Neural progenitor cell (in vitro differentiated cells): ENCODE measurements around the gene EML5. TPM values are rescaled to one million over a fixed set of nuclear protein-coding genes. Genes with fewer than 3 reads are reported as not detected.

Source experiments
- DNase-seq: peaks from one replicate; pipeline ENCODE4 v3.0.0-alpha.2; 2016; ENCODE audit warnings: low spot score
- H2AFZ ChIP-seq: fragments of 200-600 bp; sonication (generic); replicated peaks from 2 replicates; pipeline ENCODE4 v1.6.1; 2016; ENCODE audit warnings: antibody characterized with exemption
- H3F3A ChIP-seq: fragments of 200-600 bp; sonication (generic); 2 replicates; pipeline ENCODE4 v1.6.1; 2016; ENCODE audit warnings: antibody characterized with exemption, low read depth
- H3K27ac ChIP-seq: fragments of 200-600 bp; sonication (generic); 2 replicates; pipeline ENCODE4 v1.5.1; 2016; ENCODE audit warnings: mild to moderate bottlenecking
- H3K27me3 ChIP-seq: fragments of 200-600 bp; sonication (generic); 2 replicates; pipeline ENCODE4 v1.6.1; 2016; ENCODE audit warnings: mild to moderate bottlenecking, moderate library complexity
- H3K36me3 ChIP-seq: fragments of 200-600 bp; sonication (generic); 2 replicates; pipeline ENCODE4 v1.5.1; 2016
- H3K4me1 ChIP-seq: fragments of 200-600 bp; sonication (generic); 2 replicates; pipeline ENCODE4 v1.6.1; 2016; ENCODE audit warnings: mixed run types
- H3K4me2 ChIP-seq: fragments of 200-600 bp; sonication (generic); 2 replicates; pipeline ENCODE4 v1.6.1; 2016
- H3K4me3 ChIP-seq: fragments of 200-600 bp; sonication (generic); 2 replicates; pipeline ENCODE4 v1.5.1; 2016
- H3K79me2 ChIP-seq: fragments of 200-600 bp; sonication (generic); 2 replicates; pipeline ENCODE4 v1.6.1; 2016; ENCODE audit warnings: low read depth
- H3K9ac ChIP-seq: fragments of 200-600 bp; sonication (generic); 2 replicates; pipeline ENCODE4 v1.6.1; 2016
- H3K9me3 ChIP-seq: fragments of 200-600 bp; sonication (generic); 2 replicates; pipeline ENCODE4 v1.5.1; 2016; ENCODE audit warnings: low read depth
- H4K20me1 ChIP-seq: fragments of 200-600 bp; sonication (generic); 2 replicates; pipeline ENCODE4 v1.6.1; 2016; ENCODE audit warnings: low read depth
- H3K27ac Mint-ChIP-seq: 3 replicates; pipeline ENCODE4 v1.8.0; 2021; ENCODE audit warnings: mixed read lengths
- H3K27me3 Mint-ChIP-seq: 2 replicates; pipeline ENCODE4 v1.8.0; 2022; ENCODE audit warnings: low read depth, mild to moderate bottlenecking, inconsistent platforms, moderate library complexity, mixed read lengths; ENCODE audit not compliant: insufficient read depth
- H3K36me3 Mint-ChIP-seq: 3 replicates; pipeline ENCODE4 v1.8.0; 2021; ENCODE audit warnings: mixed read lengths
- H3K4me1 Mint-ChIP-seq: 3 replicates; pipeline ENCODE4 v1.8.0; 2021; ENCODE audit warnings: mixed read lengths
- H3K4me3 Mint-ChIP-seq: 3 replicates; pipeline ENCODE4 v1.8.0; 2021; ENCODE audit warnings: mild to moderate bottlenecking, moderate library complexity, mixed read lengths
- H3K9me3 Mint-ChIP-seq: 3 replicates; pipeline ENCODE4 v1.8.0; 2020; ENCODE audit warnings: mixed read lengths
- CTCF ChIP-seq: fragments of 200-600 bp; sonication (generic); IDR thresholded peaks from 2 replicates; pipeline ENCODE4 v1.5.1; 2017; ENCODE audit warnings: antibody characterized with exemption, mild to moderate bottlenecking
- EZH2 ChIP-seq: fragments of 200-600 bp; sonication (generic); IDR thresholded peaks from 2 replicates; pipeline ENCODE4 v1.6.1; 2017; ENCODE audit warnings: antibody characterized with exemption, mild to moderate bottlenecking, moderate library complexity
- EZH2phosphoT487 ChIP-seq: fragments of 200-600 bp; sonication (generic); IDR thresholded peaks from 2 replicates; pipeline ENCODE4 v1.6.1; 2017; ENCODE audit warnings: antibody characterized with exemption
- total RNA-seq: library from RNA; depleted of rRNA; stranded (reverse); fragments of >200 nt; gene quantifications from 2 replicates; pipeline ENCODE4 v1.2.3, GENCODE V29; 2015; ENCODE audit warnings: low replicate concordance

Gene EML5
- total RNA-seq, 1 donor from 2014 or later = 0.71 TPM

- no peak for DNase-seq
- no peaks in the 10 kb centered on the region for H3K4me1 Mint-ChIP-seq
- no peak overlapping the region for H3K4me3 ChIP-seq
- H4K20me1 ChIP-seq = no peaks in the 10 kb centered on the region
- no peaks in the 10 kb centered on the region for H3K27me3 Mint-ChIP-seq
- H3K27ac Mint-ChIP-seq = no peak overlapping the region
- no peak overlapping the region for H3K4me3 Mint-ChIP-seq
- H3F3A ChIP-seq = no peaks in the 10 kb centered on the region
- no peaks in the 10 kb centered on the region for H3K4me1 ChIP-seq
- no peak overlapping the region for H3K27ac ChIP-seq
- no peaks in the 10 kb centered on the region for H3K79me2 ChIP-seq
- H3K4me2 ChIP-seq = no peak overlapping the region
- H3K9ac ChIP-seq = no peak overlapping the region
- TF ChIP-seq EZH2phosphoT487 (no peak), CTCF (no peak), EZH2 (no peak)
- no peak overlapping the region for H2AFZ ChIP-seq
- H3K36me3 ChIP-seq = peaks cover 42% of the 10 kb centered on the region
- peaks cover 44% of the 10 kb centered on the region for H3K36me3 Mint-ChIP-seq
- H3K9me3 Mint-ChIP-seq = no peaks in the 10 kb centered on the region
- H3K27me3 ChIP-seq = no peaks in the 10 kb centered on the region
- H3K9me3 ChIP-seq = no peaks in the 10 kb centered on the region
These were observed 216.5 kb downstream of the EML5 start for GRCh38 chr14:88576222-88576621.

GRCh38 chr14:88572117-88572516 is 220.6 kb downstream of the EML5 start:
- TF ChIP-seq CTCF (no peak), EZH2 (no peak), EZH2phosphoT487 (no peak)
- H3K27me3 Mint-ChIP-seq = no peaks in the 10 kb centered on the region
- Histone ChIP-seq H4K20me1 (peaks cover 15% of the 10 kb centered on the region), H3K4me3 (no peak overlapping the region), H3K9ac (no peak overlapping the region), H3K27ac (no peak overlapping the region), H3K79me2 (peaks cover 35% of the 10 kb centered on the region), H2AFZ (no peak overlapping the region), H3K36me3 (peaks cover 65% of the 10 kb centered on the region), H3K9me3 (no peaks in the 10 kb centered on the region), H3F3A (peaks cover 6% of the 10 kb centered on the region), H3K4me2 (no peak overlapping the region), H3K4me1 (no peaks in the 10 kb centered on the region), H3K27me3 (no peaks in the 10 kb centered on the region)
- H3K4me1 Mint-ChIP-seq = no peaks in the 10 kb centered on the region
- peaks cover 45% of the 10 kb centered on the region for H3K36me3 Mint-ChIP-seq
- H3K27ac Mint-ChIP-seq = no peak overlapping the region
- H3K4me3 Mint-ChIP-seq = no peak overlapping the region
- H3K9me3 Mint-ChIP-seq = no peaks in the 10 kb centered on the region
- no peak for DNase-seq

GRCh38 chr14:88568196-88568595 is 224.6 kb downstream of the EML5 start:
- Histone ChIP-seq H3K36me3 (peaks cover 58% of the 10 kb centered on the region), H4K20me1 (peaks cover 45% of the 10 kb centered on the region), H3K4me1 (peaks cover 12% of the 10 kb centered on the region), H3K27ac (no peak overlapping the region), H3F3A (peaks cover 6% of the 10 kb centered on the region), H3K9ac (no peak overlapping the region), H3K9me3 (no peaks in the 10 kb centered on the region), H3K79me2 (peaks cover 73% of the 10 kb centered on the region), H3K4me3 (no peak overlapping the region), H3K4me2 (no peak overlapping the region), H2AFZ (no peak overlapping the region), H3K27me3 (no peaks in the 10 kb centered on the region)
- Mint-ChIP-seq H3K36me3 (peaks cover 34% of the 10 kb centered on the region), H3K27ac (no peak overlapping the region), H3K27me3 (no peaks in the 10 kb centered on the region), H3K9me3 (no peaks in the 10 kb centered on the region), H3K4me3 (no peak overlapping the region), H3K4me1 (peaks cover 15% of the 10 kb centered on the region)
- no peak for DNase-seq
- TF ChIP-seq EZH2phosphoT487 = no peak
- no peak for TF ChIP-seq CTCF
- TF ChIP-seq EZH2 = no peak
